Fibroblast of mammary gland (primary cell): ENCODE measurements around the gene NOL4L.

Experiments
- DNase-seq: peaks from one replicate; pipeline ENCODE4 v3.0.0-alpha.2; 2010; ENCODE audit warnings: low read depth
- H3K4me3 ChIP-seq: 2 replicates; pipeline ENCODE4 v1.5.1; 2011; ENCODE audit warnings: low read depth, mild to moderate bottlenecking, low read length, moderate library complexity; ENCODE audit not compliant: control insufficient read depth
- CTCF ChIP-seq: conservative IDR thresholded peaks from 2 replicates; pipeline ENCODE4 v1.5.1; 2011; ENCODE audit warnings: low read depth, low read length, inconsistent platforms; ENCODE audit not compliant: control insufficient read depth, insufficient read depth

The NOL4L gene

GRCh38 chr20:32397567-32398084, 187.5 kb downstream of the NOL4L start:
- H3K4me3 ChIP-seq = no peak overlapping the region
- no peak for TF ChIP-seq CTCF
- DNase-seq = no peak

GRCh38 chr20:32396646-32397160, 188.4 kb downstream of the NOL4L start:
- no peak overlapping the region for H3K4me3 ChIP-seq
- TF ChIP-seq CTCF = no peak
- DNase-seq = no peak

- TF ChIP-seq CTCF = no peak
- H3K4me3 ChIP-seq = no peak overlapping the region
- no peak for DNase-seq
Observed at GRCh38 chr20:32395066-32395465, 190.1 kb downstream of the NOL4L start.
